Bronchial epithelial cell (primary cell): Measurements from ENCODE around the gene GSTO2. TPM values are rescaled to one million over a fixed set of nuclear protein-coding genes. Genes with fewer than 3 reads are reported as not detected.
"Not testable (repeated sequence)": the region's sequence is repeated elsewhere in the genome, so short reads cannot be mapped to it uniquely, and the experiment has no call there.

Experiments used
- DNase-seq: peaks from one replicate; pipeline ENCODE4 v3.0.0-alpha.2; 2010; ENCODE audit warnings: low read depth
- FAIRE-seq: peaks from 2 replicates; lab custom pipeline; 2011; peaks lifted over from hg19 to GRCh38; lab: Jason Lieb, UNC
- H3K27me3 ChIP-seq: 2 replicates; pipeline ENCODE4 v1.5.1; 2011; ENCODE audit warnings: low read length; ENCODE audit not compliant: control insufficient read depth, insufficient read depth
- H3K36me3 ChIP-seq: 2 replicates; pipeline ENCODE4 v1.5.1; 2011; ENCODE audit warnings: low read length; ENCODE audit not compliant: control insufficient read depth, insufficient read depth
- H3K4me3 ChIP-seq: 2 replicates; pipeline ENCODE4 v1.5.1; 2011; ENCODE audit warnings: mild to moderate bottlenecking, low read depth, low read length, control low read depth
- total RNA-seq: library from RNA; depleted of rRNA; stranded (reverse); fragments of >200 nt; gene quantifications from 2 replicates; pipeline ENCODE4 v1.2.1, GENCODE V29; 2014
- TF ChIP-seq, protein P1 (sequence below): IDR thresholded peaks from 2 replicates; pipeline ENCODE4 v1.5.1; 2011; ENCODE audit warnings: mild to moderate bottlenecking, moderate library complexity, low read length, control low read depth, inconsistent platforms; ENCODE audit not compliant: insufficient read depth, severe bottlenecking

The GSTO2 gene
- total RNA-seq, 1 donor from 2014 or later: 24.7 TPM

DNA sequence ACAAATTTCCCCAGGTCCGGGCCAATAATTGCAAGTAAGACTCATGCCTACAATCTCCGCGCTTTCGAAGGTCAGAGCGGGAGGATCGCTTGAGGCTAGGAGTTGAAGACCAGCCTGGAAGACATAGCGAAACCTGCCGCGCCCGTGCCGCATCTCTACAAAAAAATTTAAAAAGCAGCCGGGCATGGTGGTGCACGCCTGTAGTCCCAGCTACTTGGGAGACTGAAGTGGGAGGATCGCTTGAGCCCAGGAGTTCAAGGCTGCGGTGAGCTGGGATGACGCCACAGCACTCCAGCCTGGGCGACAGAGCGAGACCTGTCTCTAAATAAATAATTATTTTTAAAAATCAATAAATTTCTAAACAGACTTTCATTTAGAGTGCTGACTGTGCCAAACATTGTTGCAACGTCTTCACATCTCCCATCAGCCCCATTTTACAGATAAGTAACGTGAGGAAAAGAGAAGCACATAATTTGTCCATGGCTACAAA, 36.3 kb upstream of the GSTO2 start:
- H3K27me3 ChIP-seq: no peaks in the 10 kb centered on the region
- FAIRE-seq (no peak), DNase-seq (no peak)
- H3K4me3 ChIP-seq: peak overlapping the region; percentile 98
- TF ChIP-seq, protein P1, sequence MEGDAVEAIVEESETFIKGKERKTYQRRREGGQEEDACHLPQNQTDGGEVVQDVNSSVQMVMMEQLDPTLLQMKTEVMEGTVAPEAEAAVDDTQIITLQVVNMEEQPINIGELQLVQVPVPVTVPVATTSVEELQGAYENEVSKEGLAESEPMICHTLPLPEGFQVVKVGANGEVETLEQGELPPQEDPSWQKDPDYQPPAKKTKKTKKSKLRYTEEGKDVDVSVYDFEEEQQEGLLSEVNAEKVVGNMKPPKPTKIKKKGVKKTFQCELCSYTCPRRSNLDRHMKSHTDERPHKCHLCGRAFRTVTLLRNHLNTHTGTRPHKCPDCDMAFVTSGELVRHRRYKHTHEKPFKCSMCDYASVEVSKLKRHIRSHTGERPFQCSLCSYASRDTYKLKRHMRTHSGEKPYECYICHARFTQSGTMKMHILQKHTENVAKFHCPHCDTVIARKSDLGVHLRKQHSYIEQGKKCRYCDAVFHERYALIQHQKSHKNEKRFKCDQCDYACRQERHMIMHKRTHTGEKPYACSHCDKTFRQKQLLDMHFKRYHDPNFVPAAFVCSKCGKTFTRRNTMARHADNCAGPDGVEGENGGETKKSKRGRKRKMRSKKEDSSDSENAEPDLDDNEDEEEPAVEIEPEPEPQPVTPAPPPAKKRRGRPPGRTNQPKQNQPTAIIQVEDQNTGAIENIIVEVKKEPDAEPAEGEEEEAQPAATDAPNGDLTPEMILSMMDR: no peak
- H3K36me3 ChIP-seq: no peaks in the 10 kb centered on the region

DNA sequence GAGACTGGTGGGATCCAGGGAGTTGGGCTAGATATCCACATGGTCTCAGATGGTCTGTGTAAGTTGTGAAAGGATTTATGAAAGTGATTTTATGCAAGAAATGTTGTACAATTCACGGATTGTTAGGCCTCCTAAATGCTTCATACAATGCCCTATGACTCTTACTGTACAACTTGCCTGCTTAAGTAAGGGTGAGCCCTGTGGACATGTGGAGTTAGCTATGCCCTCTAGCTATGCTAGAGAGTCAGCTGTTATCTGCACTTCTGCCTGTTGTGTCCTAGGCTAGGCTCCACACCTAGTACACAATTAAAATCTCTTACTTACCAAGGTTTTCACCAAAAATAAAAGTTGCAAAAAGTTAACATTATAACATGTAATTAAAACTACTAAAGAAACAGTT, 35.2 kb upstream of the GSTO2 start:
- Histone ChIP-seq H3K4me3 (no peak overlapping the region), H3K36me3 (no peaks in the 10 kb centered on the region), H3K27me3 (no peaks in the 10 kb centered on the region)
- no peak for DNase-seq
- TF ChIP-seq, protein P1: no peak
- FAIRE-seq: no peak

DNA sequence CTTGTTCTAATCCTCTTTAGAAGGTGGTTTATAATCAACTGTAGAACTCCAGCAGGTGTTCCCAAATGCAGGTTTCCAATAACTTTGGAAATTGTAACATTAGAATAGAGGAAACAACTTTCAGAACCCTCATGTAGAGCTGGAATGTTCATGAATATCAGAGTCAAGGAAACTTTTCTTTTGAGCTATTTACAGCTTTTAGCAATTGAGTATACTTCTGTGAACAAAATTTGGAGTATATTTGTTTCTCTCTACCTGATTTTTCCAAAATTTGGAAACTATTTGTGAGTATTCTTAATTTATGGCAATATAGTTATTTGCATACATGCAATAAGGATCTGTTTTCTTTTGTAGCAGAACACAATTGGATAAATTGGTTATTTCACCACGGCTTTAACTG, 34.0 kb upstream of the GSTO2 start:
- Histone ChIP-seq H3K4me3 (no peak overlapping the region), H3K36me3 (no peaks in the 10 kb centered on the region), H3K27me3 (no peaks in the 10 kb centered on the region)
- DNase-seq (no peak), FAIRE-seq (no peak)
- TF ChIP-seq, protein P1: no peak

DNA sequence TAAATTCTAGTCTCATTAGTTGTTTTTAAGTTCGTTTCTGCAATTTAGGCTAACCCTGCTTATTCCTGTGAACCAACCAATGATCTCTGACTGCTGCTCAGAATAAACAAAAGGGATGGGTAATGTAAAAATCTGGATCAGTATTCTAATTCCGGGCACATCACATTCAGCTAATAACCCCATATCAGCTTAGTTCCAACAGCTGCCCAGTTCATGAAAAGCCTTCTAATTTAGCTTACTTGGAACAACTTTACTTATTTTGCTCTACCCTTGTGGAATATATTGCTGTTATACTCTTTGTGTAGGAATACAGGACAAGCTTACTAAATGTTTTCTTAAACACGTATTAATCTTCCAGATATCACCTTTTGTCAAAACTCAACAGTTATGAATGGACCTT, 33.2 kb upstream of the GSTO2 start:
- H3K27me3 ChIP-seq: no peaks in the 10 kb centered on the region
- H3K4me3 ChIP-seq: no peak overlapping the region
- FAIRE-seq: no peak
- H3K36me3 ChIP-seq: no peaks in the 10 kb centered on the region
- TF ChIP-seq, protein P1: no peak
- no peak for DNase-seq

DNA sequence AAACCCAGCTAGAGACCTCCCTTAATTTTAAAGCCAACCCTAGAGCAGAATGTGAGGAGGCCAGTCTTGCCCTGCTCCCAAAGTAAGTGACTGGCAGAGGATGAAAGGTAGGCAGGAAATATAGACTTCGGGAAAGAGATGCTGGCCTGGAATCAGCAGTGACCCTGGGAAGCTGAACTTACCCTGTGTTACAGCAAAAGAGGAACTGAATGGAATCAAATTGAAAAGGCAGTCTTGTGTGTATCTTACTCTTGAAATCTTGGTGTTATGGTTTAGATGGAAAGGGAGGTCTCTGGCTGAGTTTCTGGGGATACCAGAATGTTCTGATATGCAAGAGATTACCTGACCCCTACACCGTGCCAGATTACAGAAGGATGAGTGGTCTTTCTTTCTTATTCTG, 28.9 kb upstream of the GSTO2 start:
- no peak overlapping the region for H3K4me3 ChIP-seq
- no peak for FAIRE-seq
- no peak for DNase-seq
- H3K27me3 ChIP-seq: no peaks in the 10 kb centered on the region
- TF ChIP-seq, protein P1: no peak
- H3K36me3 ChIP-seq: no peaks in the 10 kb centered on the region

DNA sequence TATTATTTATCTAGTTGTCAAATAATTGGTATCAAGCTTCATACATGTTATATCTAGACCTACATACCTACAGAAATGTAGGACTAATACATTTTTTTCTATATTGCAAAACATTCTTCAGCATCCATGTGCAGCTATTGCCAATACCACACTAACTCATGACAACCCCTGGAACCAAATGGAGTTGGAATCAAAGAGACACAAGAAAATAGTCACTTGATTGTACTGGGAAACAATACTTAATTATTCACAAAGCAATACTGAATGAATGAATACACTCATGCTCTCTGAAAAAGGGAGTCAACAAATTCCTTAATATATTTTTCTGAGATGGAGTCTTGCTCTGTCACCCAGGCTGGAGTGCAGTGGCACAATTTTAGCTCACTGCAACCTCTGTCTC, 26.4 kb upstream of the GSTO2 start:
- no peaks in the 10 kb centered on the region for H3K27me3 ChIP-seq
- TF ChIP-seq, protein P1: no peak
- DNase-seq: no peak
- no peak overlapping the region for H3K4me3 ChIP-seq
- FAIRE-seq: no peak
- H3K36me3 ChIP-seq: no peaks in the 10 kb centered on the region

DNA sequence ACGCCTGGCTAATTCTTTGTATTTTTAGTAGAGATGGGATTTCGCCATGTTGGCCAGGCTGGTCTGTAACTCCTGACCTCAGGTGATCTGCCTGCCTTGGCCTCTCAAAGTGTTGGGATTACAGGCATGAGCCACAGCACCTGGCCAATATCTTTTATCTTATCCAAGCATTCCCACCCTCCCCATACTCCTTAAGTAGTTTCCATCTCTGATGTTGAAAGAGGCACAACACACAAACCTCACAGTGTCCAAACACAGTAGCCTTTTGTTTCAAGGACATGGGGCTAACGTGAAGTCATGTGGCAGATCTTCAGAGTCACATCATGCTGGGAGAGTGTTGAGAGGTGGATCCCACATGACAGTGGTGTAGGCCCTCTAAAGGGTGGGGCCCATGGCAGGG, 26.0 kb upstream of the GSTO2 start:
- FAIRE-seq, H3K27me3 ChIP-seq, H3K36me3 ChIP-seq, H3K4me3 ChIP-seq, DNase-seq: not testable (repeated sequence)
